IMR-90 (cell line): ENCODE data around the gene ETV6. TPM values are rescaled to one million over a fixed set of nuclear protein-coding genes. Genes with fewer than 3 reads are reported as not detected.

Source experiments
- ATAC-seq: fragments of 200-7000 bp; cut with Tn5 transposase; 2 replicates; pipeline ENCODE4 v1.9.1; 2020; ENCODE audit warnings: low read depth, mild to moderate bottlenecking, moderate library complexity
- BruUV-seq: library from RNA; stranded (reverse); fragments of 400-500 nt; replicated peaks from 2 replicates; lab custom pipeline; 2021; lab: Mats Ljungman, UMichigan
- CTCF ChIA-PET: fragments of 300-600 bp; formaldehyde crosslinking; extraction: SDS; loops from one replicate; lab custom pipeline; 2021; ENCODE audit warnings: antibody characterized with exemption; lab: Yijun Ruan, JAX
- POLR2A ChIA-PET: fragments of 300-600 bp; sonication (Branson Sonifier 250); formaldehyde crosslinking; loops from one replicate; lab custom pipeline; 2022; ENCODE audit warnings: antibody characterized with exemption; ENCODE audit not compliant: unreplicated experiment; lab: Charles Lee
- DNase-seq: peaks from one replicate; pipeline ENCODE4 v3.0.0; 2013
- H2AFZ ChIP-seq: replicated peaks from 2 replicates; pipeline ENCODE3; 2013; ENCODE audit warnings: low read length, mild to moderate bottlenecking; ENCODE audit not compliant: poor library complexity
- H2AK5ac ChIP-seq: 2 replicates; pipeline ENCODE4 v1.6.1; 2013; ENCODE audit warnings: low read depth, low read length, inconsistent platforms
- H2AK9ac ChIP-seq: replicated peaks from 2 replicates; pipeline ENCODE3; 2013; ENCODE audit warnings: mild to moderate bottlenecking, low read depth, low read length, moderate library complexity; ENCODE audit not compliant: poor library complexity
- H2BK120ac ChIP-seq: 2 replicates; pipeline ENCODE4 v1.6.1; 2013; ENCODE audit warnings: low read depth, low read length, inconsistent platforms
- H2BK15ac ChIP-seq: 3 replicates; pipeline ENCODE4 v1.6.1; 2013; ENCODE audit warnings: low read depth, low read length, inconsistent platforms
- H2BK20ac ChIP-seq: 2 replicates; pipeline ENCODE4 v1.6.1; 2013; ENCODE audit warnings: low read depth, mild to moderate bottlenecking, inconsistent platforms, low read length, moderate library complexity
- H2BK5ac ChIP-seq: 2 replicates; pipeline ENCODE4 v1.6.1; 2013; ENCODE audit warnings: mild to moderate bottlenecking, low read depth, low read length, inconsistent platforms; ENCODE audit not compliant: poor library complexity, severe bottlenecking
- H3K14ac ChIP-seq: replicated peaks from 2 replicates; pipeline ENCODE4 v1.6.1; 2013; ENCODE audit warnings: low read depth, low read length, inconsistent platforms
- H3K18ac ChIP-seq: 2 replicates; pipeline ENCODE4 v1.6.1; 2013; ENCODE audit warnings: low read depth, low read length, control low read depth
- H3K23ac ChIP-seq: 2 replicates; pipeline ENCODE4 v1.6.1; 2013; ENCODE audit warnings: low read depth, low read length, inconsistent platforms
- H3K27ac ChIP-seq: 2 replicates; pipeline ENCODE4 v1.5.1; 2013; ENCODE audit warnings: mild to moderate bottlenecking, control low read depth, low read length; ENCODE audit not compliant: insufficient read depth
- H3K27me3 ChIP-seq: 2 replicates; pipeline ENCODE4 v1.6.1; 2013; ENCODE audit warnings: low read length; ENCODE audit not compliant: control insufficient read depth, insufficient read depth
- H3K36me3 ChIP-seq: 2 replicates; pipeline ENCODE4 v1.6.1; 2013; ENCODE audit warnings: low read length, mixed read lengths; ENCODE audit not compliant: control insufficient read depth, insufficient read depth
- H3K4ac ChIP-seq: 2 replicates; pipeline ENCODE4 v1.6.1; 2013; ENCODE audit warnings: low read depth, low read length, inconsistent platforms
- H3K4me1 ChIP-seq: 2 replicates; pipeline ENCODE4 v1.6.1; 2013; ENCODE audit warnings: low read length, mixed read lengths; ENCODE audit not compliant: control insufficient read depth, insufficient read depth
- H3K4me2 ChIP-seq: 2 replicates; pipeline ENCODE4 v1.6.1; 2013; ENCODE audit warnings: low read depth, mild to moderate bottlenecking, control low read depth, low read length, moderate library complexity
- H3K4me3 ChIP-seq: 2 replicates; pipeline ENCODE4 v1.5.1; 2013; ENCODE audit warnings: low read depth, mild to moderate bottlenecking, control low read depth, low read length, moderate library complexity; ENCODE audit not compliant: insufficient read depth
- H3K56ac ChIP-seq: 2 replicates; pipeline ENCODE4 v1.6.1; 2013; ENCODE audit warnings: low read length, inconsistent platforms; ENCODE audit not compliant: insufficient read depth; ENCODE audit errors: extremely low read depth
- H3K79me1 ChIP-seq, 2 experiments: 2 replicates each; pipeline ENCODE4 v1.6.1; 2013; ENCODE audit warnings: low read length in 2 of 2, inconsistent platforms in 1 of 2, low read depth in 1 of 2
- H3K9ac ChIP-seq: 2 replicates; pipeline ENCODE4 v1.6.1; 2013; ENCODE audit warnings: low read depth, low read length, control low read depth
- H3K9me1 ChIP-seq: 2 replicates; pipeline ENCODE4 v1.6.1; 2013; ENCODE audit warnings: low read length, inconsistent platforms; ENCODE audit not compliant: insufficient read depth
- H3K9me3 ChIP-seq: 2 replicates; pipeline ENCODE4 v1.6.1; 2013; ENCODE audit warnings: low read length; ENCODE audit not compliant: control insufficient read depth, insufficient read depth
- H4K20me1 ChIP-seq: 2 replicates; pipeline ENCODE4 v1.6.1; 2013; ENCODE audit warnings: low read length, inconsistent platforms; ENCODE audit not compliant: insufficient read depth
- H4K5ac ChIP-seq: 2 replicates; pipeline ENCODE4 v1.6.1; 2013; ENCODE audit warnings: mild to moderate bottlenecking, low read depth, low read length, control low read depth
- H4K8ac ChIP-seq, 2 experiments: 2 replicates each; pipeline ENCODE4 v1.6.1; 2013; ENCODE audit warnings: low read depth in 2 of 2, low read length in 2 of 2, control low read depth in 1 of 2, inconsistent platforms in 1 of 2
- H4K91ac ChIP-seq: 2 replicates; pipeline ENCODE4 v1.6.1; 2013; ENCODE audit warnings: low read depth, low read length, inconsistent platforms; ENCODE audit not compliant: insufficient read depth
- BHLHE40 ChIP-seq: fragments of 150-350 bp; IDR thresholded peaks from 2 replicates; pipeline ENCODE4 v1.6.1; 2016; ENCODE audit warnings: mild to moderate bottlenecking, low read depth, low read length
- CEBPB ChIP-seq: IDR thresholded peaks from 2 replicates; pipeline ENCODE4 v1.6.1; 2012; ENCODE audit warnings: low read depth, low read length, improper control_type of control experiment
- CHD1 ChIP-seq: IDR thresholded peaks from 2 replicates; pipeline ENCODE4 v1.6.1; 2012; ENCODE audit warnings: low read depth, low read length, improper control_type of control experiment
- ELK1 ChIP-seq: fragments of 150-350 bp; IDR thresholded peaks from 2 replicates; pipeline ENCODE4 v1.6.1; 2016; ENCODE audit warnings: low read depth, mild to moderate bottlenecking, low read length, moderate library complexity, borderline replicate concordance
- FOS ChIP-seq: fragments of 150-350 bp; IDR thresholded peaks from 2 replicates; pipeline ENCODE4 v1.6.1; 2016; ENCODE audit warnings: low read depth, low read length
- MAFK ChIP-seq: IDR thresholded peaks from 2 replicates; pipeline ENCODE4 v1.6.1; 2012; ENCODE audit warnings: low read depth, low read length, improper control_type of control experiment
- MAZ ChIP-seq: IDR thresholded peaks from 2 replicates; pipeline ENCODE4 v1.6.1; 2012; ENCODE audit warnings: low read depth, mild to moderate bottlenecking, low read length, improper control_type of control experiment, moderate library complexity, borderline replicate concordance
- MXI1 ChIP-seq: IDR thresholded peaks from 2 replicates; pipeline ENCODE4 v1.6.1; 2012; ENCODE audit warnings: low read depth, mild to moderate bottlenecking, low read length, moderate library complexity, borderline replicate concordance
- POLR2A ChIP-seq: IDR thresholded peaks from 2 replicates; pipeline ENCODE4 v1.6.1; 2012; ENCODE audit warnings: mild to moderate bottlenecking, low read depth, low read length
- RAD21 ChIP-seq: IDR thresholded peaks from 2 replicates; pipeline ENCODE4 v1.6.1; 2012; ENCODE audit warnings: low read length, improper control_type of control experiment
- RCOR1 ChIP-seq: IDR thresholded peaks from 2 replicates; pipeline ENCODE4 v1.6.1; 2012; ENCODE audit warnings: mild to moderate bottlenecking, low read length, improper control_type of control experiment; ENCODE audit not compliant: insufficient replicate concordance
- RFX5 ChIP-seq: IDR thresholded peaks from 2 replicates; pipeline ENCODE4 v1.8.0; 2012; ENCODE audit warnings: low read depth, mild to moderate bottlenecking, low read length, moderate library complexity
- WGBS, 2 experiments: methylation state at CpG; one replicate each; pipeline versions ENCODE4 v1.1.5 to v1.1.7; 2013; ENCODE audit warnings: missing lambda C conversion rate in 2 of 2; ENCODE audit not compliant: insufficient read length in 1 of 2; ENCODE audit errors: extremely low coverage in 2 of 2; 5-methylcytosine and 5-hydroxymethylcytosine counted together
- dilution Hi-C: fragments of 300-500 bp; cut with HindIII; formaldehyde crosslinking; loops from one replicate; pipeline ENCODE4 v1.14.3; 2018; ENCODE audit warnings: low sequenced_read_pairs; ENCODE audit not compliant: unreplicated experiment
- in situ Hi-C: fragments of 300-500 bp; cut with MboI; formaldehyde crosslinking; loops from 3 replicates; pipeline ENCODE4 v1.14.3; 2019; ENCODE audit warnings: low sequenced_read_pairs, inconsistent platforms, mixed read lengths
- intact Hi-C: fragments of 100-400 bp; cut with micrococcal nuclease; formaldehyde crosslinking; loops from 2 replicates; pipeline ENCODE4 v1.10.0; 2022
- polyA plus RNA-seq, 3 experiments: library from polyadenylated mRNA; depleted of rRNA; stranded (reverse); fragments of >200 nt; gene quantifications; 2 replicates each; pipeline ENCODE4 v1.2.3, GENCODE V29; 2012; ENCODE audit warnings: low replicate concordance in 1 of 3
- total RNA-seq: library from RNA; depleted of rRNA; stranded (reverse); fragments of >200 nt; gene quantifications from 2 replicates; pipeline ENCODE4 v1.2.3, GENCODE V29; 2012
- TF ChIP-seq, protein P1 (sequence below): fragments of 150-350 bp; IDR thresholded peaks from 2 replicates; pipeline ENCODE4 v1.6.1; 2017; ENCODE audit warnings: mild to moderate bottlenecking, antibody characterized with exemption, low read length, low read depth

ETV6 gene
- total and polyA plus RNA-seq, 2 of the 4 experiments (the other 2 are of a cell fraction) = 8.4 to 9.9 TPM

- TF ChIP-seq MAZ (no peak), CHD1 (no peak), RCOR1 (no peak), RAD21 (no peak), MAFK (no peak), BHLHE40 (no peak)
Measured at GRCh38 chr12:11837216-11837934, 187.9 kb downstream of the ETV6 start (continued).

- Histone ChIP-seq H3K4me1 (peaks cover 11% of the 10 kb centered on the region), H2BK5ac (no peak overlapping the region), H3K9me1 (peaks cover 14% of the 10 kb centered on the region; the same call in 1 of the 2 replicates), H3K56ac (no peak overlapping the region), H3K14ac (no peak overlapping the region), H2AK5ac (no peak overlapping the region), H2BK15ac (no peak overlapping the region), H2AFZ (no peak overlapping the region), H3K27ac (no peak overlapping the region), H2AK9ac (no peak overlapping the region), H3K4me3 (no peak overlapping the region), H4K20me1 (no peaks in the 10 kb centered on the region; the same call in 1 of the 2 replicates), H4K5ac (no peak overlapping the region), H3K18ac (no peak overlapping the region), H3K27me3 (no peaks in the 10 kb centered on the region), H3K4me2 (no peak overlapping the region), H3K4ac (no peak overlapping the region), H3K36me3 (peaks cover 15% of the 10 kb centered on the region), H3K9ac (no peak overlapping the region), H4K91ac (no peak overlapping the region), H3K9me3 (no peaks in the 10 kb centered on the region), H3K79me1 (peaks cover 17 to 58% of the 10 kb centered on the region in 2 experiments), H2BK120ac (no peak overlapping the region), H4K8ac (no peak overlapping the region), H3K23ac (no peak overlapping the region), H2BK20ac (no peak overlapping the region)
- DNase-seq = no peak
- WGBS, 2 experiments = 100% methylated on average over 1 of the region's 2 CpGs; no CpG with 5 or more reads in 1 of the 2 experiments
- intact Hi-C loops (no loop called here), dilution Hi-C loops (no loop called here), in situ Hi-C loops (no loop called here)
- ATAC-seq = no peak
- no TSS peak for BruUV-seq
- TF ChIP-seq CEBPB = no peak
- no peak for TF ChIP-seq FOS
- TF ChIP-seq MXI1 = no peak
- no peak for TF ChIP-seq MAFK
- TF ChIP-seq RFX5 = no peak
- TF ChIP-seq, protein P1, sequence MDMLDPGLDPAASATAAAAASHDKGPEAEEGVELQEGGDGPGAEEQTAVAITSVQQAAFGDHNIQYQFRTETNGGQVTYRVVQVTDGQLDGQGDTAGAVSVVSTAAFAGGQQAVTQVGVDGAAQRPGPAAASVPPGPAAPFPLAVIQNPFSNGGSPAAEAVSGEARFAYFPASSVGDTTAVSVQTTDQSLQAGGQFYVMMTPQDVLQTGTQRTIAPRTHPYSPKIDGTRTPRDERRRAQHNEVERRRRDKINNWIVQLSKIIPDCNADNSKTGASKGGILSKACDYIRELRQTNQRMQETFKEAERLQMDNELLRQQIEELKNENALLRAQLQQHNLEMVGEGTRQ = no peak
- no peak for TF ChIP-seq POLR2A
- no peak for TF ChIP-seq ELK1
- TF ChIP-seq RCOR1 = no peak
- POLR2A ChIA-PET = no interaction called here
- CTCF ChIA-PET = no interaction called here
Measured at GRCh38 chr12:11838403-11838802, 188.9 kb downstream of the ETV6 start.
